Fibroblast of lung (primary cell): Measurements from ENCODE around the gene CRISP1. TPM values are rescaled to one million over a fixed set of nuclear protein-coding genes. Genes with fewer than 3 reads are reported as not detected.

Experiments used
- DNase-seq, 2 donors: peaks; one replicate each; pipeline versions ENCODE4 v3.0.0 to v3.0.0-alpha.2; 2010; ENCODE audit warnings: low read depth in 2 of 2
- H2AFZ ChIP-seq: 2 replicates; pipeline ENCODE4 v1.5.1; 2012; ENCODE audit warnings: low read length, control low read depth, inconsistent platforms
- H3K27ac ChIP-seq: 2 replicates; pipeline ENCODE4 v1.5.1; 2011; ENCODE audit warnings: low read length, control low read depth; ENCODE audit not compliant: insufficient read depth
- H3K27me3 ChIP-seq: 2 replicates; pipeline ENCODE4 v1.5.1; 2011; ENCODE audit warnings: mild to moderate bottlenecking, low read length; ENCODE audit not compliant: control insufficient read depth, insufficient read depth
- H3K36me3 ChIP-seq: 2 replicates; pipeline ENCODE4 v1.5.1; 2011; ENCODE audit warnings: low read length; ENCODE audit not compliant: control insufficient read depth, insufficient read depth
- H3K4me1 ChIP-seq: 2 replicates; pipeline ENCODE4 v1.5.1; 2011; ENCODE audit warnings: low read length; ENCODE audit not compliant: control insufficient read depth, insufficient read depth; ENCODE audit errors: extremely low read depth
- H3K4me2 ChIP-seq: 2 replicates; pipeline ENCODE4 v1.5.1; 2011; ENCODE audit warnings: low read length, control low read depth; ENCODE audit not compliant: insufficient read depth; ENCODE audit errors: extremely low read depth
- H3K4me3 ChIP-seq, 4 experiments: fragments of 200-600 bp in 1 of 4; sonication (generic) in 1 of 4; replicated peaks in 1 of 4; 2 replicates each; pipeline ENCODE4 v1.5.1; 2011 to 2016; ENCODE audit warnings: low read length in 4 of 4, low read depth in 3 of 4, mild to moderate bottlenecking in 3 of 4, control low read depth in 2 of 4, inconsistent platforms in 1 of 4, mixed read lengths in 1 of 4; ENCODE audit not compliant: insufficient read depth in 1 of 4; ENCODE audit errors: control extremely low read depth in 1 of 4
- H3K79me2 ChIP-seq: 2 replicates; pipeline ENCODE4 v1.5.1; 2012; ENCODE audit warnings: mild to moderate bottlenecking, low read length, inconsistent platforms; ENCODE audit not compliant: control insufficient read depth, insufficient read depth
- H3K9ac ChIP-seq: 2 replicates; pipeline ENCODE4 v1.5.1; 2011; ENCODE audit warnings: mild to moderate bottlenecking, low read length, control low read depth; ENCODE audit not compliant: insufficient read depth
- H3K9me3 ChIP-seq: 2 replicates; pipeline ENCODE4 v1.5.1; 2012; ENCODE audit warnings: low read depth, low read length; ENCODE audit not compliant: control insufficient read depth, insufficient read depth
- H4K20me1 ChIP-seq: 2 replicates; pipeline ENCODE4 v1.5.1; 2011; ENCODE audit warnings: low read length; ENCODE audit not compliant: control insufficient read depth, insufficient read depth; ENCODE audit errors: extremely low read depth
- CTCF ChIP-seq, 2 donors: IDR thresholded peaks in 1 of 2; conservative IDR thresholded peaks in 1 of 2; 1 replicate in 1 of 2; 2 replicates in 1 of 2; pipeline ENCODE4 v1.5.1; 2011 to 2012; ENCODE audit warnings: low read length in 2 of 2, control low read depth in 1 of 2, inconsistent platforms in 1 of 2, low read depth in 1 of 2, mild to moderate bottlenecking in 1 of 2
- EZH2 ChIP-seq: IDR thresholded peaks from 2 replicates; pipeline ENCODE4 v1.5.1; 2012; ENCODE audit warnings: low read length, control low read depth, mild to moderate bottlenecking; ENCODE audit errors: missing control alignments
- polyA plus RNA-seq, 2 donors: library from polyadenylated mRNA; depleted of rRNA in 1 of 2; stranded (reverse) in 1 of 2; unstranded in 1 of 2; fragments of >200 nt; gene quantifications; 2 replicates each; pipeline ENCODE4 v1.2.1, GENCODE V29; 2011 to 2012; ENCODE audit warnings: missing spikeins in 1 of 2
- total RNA-seq: library from RNA; depleted of rRNA; stranded (reverse); fragments of >200 nt; gene quantifications from 2 replicates; pipeline ENCODE4 v1.2.1, GENCODE V29; 2014

CRISP1 gene
- total and polyA plus RNA-seq, 2 donors (not counting 1 experiment from before 2014, with no cell fraction given) = not detected

- no peaks in the 10 kb centered on the region for H3K79me2 ChIP-seq
- H2AFZ ChIP-seq = no peak overlapping the region
- H3K4me1 ChIP-seq = no peaks in the 10 kb centered on the region
- no peaks in the 10 kb centered on the region for H3K36me3 ChIP-seq
- H3K4me3 ChIP-seq = no peak overlapping the region
- no peaks in the 10 kb centered on the region for H3K27me3 ChIP-seq
- H3K4me2 ChIP-seq = no peak overlapping the region
- TF ChIP-seq EZH2 (no peak), CTCF (conservative IDR thresholded peaks at IDR 0.05 in 1 of 2, IDR thresholded peaks at IDR 0.05 in 1 of 2; ENCODE audit: low read depth in 1 of 2, low read length in 2 of 2) (no peak)
- DNase-seq = no peak
- no peak overlapping the region for H3K27ac ChIP-seq
- no peak overlapping the region for H3K9ac ChIP-seq
- H4K20me1 ChIP-seq = no peaks in the 10 kb centered on the region
- no peaks in the 10 kb centered on the region for H3K9me3 ChIP-seq
Measured at GRCh38 chr6:49841424-49841823, 24.9 kb downstream of the CRISP1 start.

- H3K9ac ChIP-seq = no peak overlapping the region
- no peaks in the 10 kb centered on the region for H4K20me1 ChIP-seq
- no peaks in the 10 kb centered on the region for H3K27me3 ChIP-seq
- no peak for TF ChIP-seq CTCF (conservative IDR thresholded peaks at IDR 0.05 in 1 of 2, IDR thresholded peaks at IDR 0.05 in 1 of 2; ENCODE audit: low read depth in 1 of 2, low read length in 2 of 2)
- TF ChIP-seq EZH2 = no peak
- H3K79me2 ChIP-seq = no peaks in the 10 kb centered on the region
- no peaks in the 10 kb centered on the region for H3K36me3 ChIP-seq
- DNase-seq = no peak
- H3K4me3 ChIP-seq = no peak overlapping the region
- no peak overlapping the region for H3K4me2 ChIP-seq
- H3K4me1 ChIP-seq = no peaks in the 10 kb centered on the region
- H2AFZ ChIP-seq = no peak overlapping the region
- no peaks in the 10 kb centered on the region for H3K9me3 ChIP-seq
- H3K27ac ChIP-seq = no peak overlapping the region
Measured at GRCh38 chr6:49839957-49840356, 26.4 kb downstream of the CRISP1 start.

GRCh38 chr6:49839162-49839561, 27.2 kb downstream of the CRISP1 start:
- Histone ChIP-seq H2AFZ (no peak overlapping the region), H3K27me3 (no peaks in the 10 kb centered on the region), H3K27ac (no peak overlapping the region), H3K79me2 (no peaks in the 10 kb centered on the region), H3K9ac (no peak overlapping the region), H4K20me1 (no peaks in the 10 kb centered on the region), H3K4me2 (no peak overlapping the region), H3K9me3 (no peaks in the 10 kb centered on the region), H3K36me3 (no peaks in the 10 kb centered on the region), H3K4me3 (no peak overlapping the region), H3K4me1 (no peaks in the 10 kb centered on the region)
- TF ChIP-seq EZH2 (no peak), CTCF (conservative IDR thresholded peaks at IDR 0.05 in 1 of 2, IDR thresholded peaks at IDR 0.05 in 1 of 2; ENCODE audit: low read depth in 1 of 2, low read length in 2 of 2) (no peak)
- DNase-seq = no peak
